Stimulated activated CD4-positive, alpha-beta T cell treated with anti-CD3 and anti-CD28 coated beads, Interleukin-12 subunit alpha, Interleukin-12 subunit beta, amount 100 ng/mL, for 24 hours (primary cell): ENCODE results near the gene MAP3K7CL.
A peak's percentile ranks its signal among the peaks of the same experiment; 100 is the strongest.

ENCODE experiments used
- DNase-seq, 2 experiments: peaks; one replicate each; pipeline ENCODE4 v3.0.0-alpha.2; 2020; ENCODE audit warnings: low read depth in 2 of 2

MAP3K7CL gene

GRCh38 chr21:29195981-29196669, 65.7 kb downstream of the MAP3K7CL start:
- DNase-seq, result peak; percentile 46 to 58

GRCh38 chr21:29196670-29197191, 66.3 kb downstream of the MAP3K7CL start:
- no peak for DNase-seq

DNA sequence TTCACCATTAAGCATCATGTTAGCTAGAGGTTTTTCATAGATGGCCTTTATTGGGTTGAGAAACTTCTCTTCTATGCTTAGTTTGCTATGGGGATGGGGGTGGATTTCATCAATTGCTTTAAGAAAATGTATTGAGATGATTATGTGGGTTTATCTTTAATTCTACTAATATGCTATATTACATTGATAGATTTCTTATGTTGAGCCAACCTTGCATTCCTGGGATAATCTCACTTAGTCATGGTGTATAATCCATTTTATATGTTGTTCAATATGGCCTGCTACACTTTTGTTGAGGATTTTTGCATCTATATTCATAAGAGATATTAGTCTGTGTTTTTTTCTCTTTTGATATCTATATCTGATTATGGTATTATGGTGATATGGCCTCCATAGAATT, 70.7 kb downstream of the MAP3K7CL start:
- no peak for DNase-seq

DNA sequence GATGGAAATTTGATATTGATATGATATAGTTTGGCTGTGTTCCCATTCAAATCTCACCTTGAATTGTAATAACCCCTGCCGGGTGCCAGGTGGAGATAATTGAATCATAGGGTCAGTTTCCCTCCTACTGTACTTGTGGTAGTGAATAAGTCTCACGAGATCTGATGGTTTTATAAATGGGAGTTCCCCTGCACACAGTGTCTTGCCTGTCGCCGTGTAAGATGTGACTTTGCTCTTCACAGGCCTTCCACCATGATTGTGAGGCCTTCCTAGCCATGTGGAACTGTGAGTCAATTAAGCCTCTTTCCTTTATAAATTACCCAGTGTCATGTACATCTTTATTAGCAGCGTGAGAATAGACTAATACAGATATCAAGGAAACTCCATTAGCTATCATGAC, 74.6 kb downstream of the MAP3K7CL start:
- DNase-seq, result no peak

DNA sequence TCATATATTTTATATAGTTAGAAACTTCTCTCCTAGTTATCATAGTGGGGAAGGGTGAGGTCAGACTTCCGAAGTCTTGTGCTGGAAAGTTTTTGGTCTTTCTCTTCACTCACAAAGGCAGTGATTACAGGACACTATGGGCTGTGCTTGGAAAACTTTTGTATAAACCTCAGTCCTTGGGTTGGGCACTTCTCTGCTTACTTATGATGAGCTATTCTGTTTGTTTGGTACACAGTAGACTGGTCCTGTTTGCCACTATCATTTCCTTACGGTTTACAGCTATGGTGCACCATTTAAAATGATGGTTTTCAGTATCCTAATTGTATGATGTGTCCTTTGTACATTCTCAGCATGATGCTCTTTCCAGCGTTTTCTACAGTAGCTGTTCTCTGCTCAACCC, 75.5 kb downstream of the MAP3K7CL start:
- DNase-seq, result no peak

GRCh38 chr21:29206445-29206844, 76.0 kb downstream of the MAP3K7CL start:
- DNase-seq, result no peak

DNA sequence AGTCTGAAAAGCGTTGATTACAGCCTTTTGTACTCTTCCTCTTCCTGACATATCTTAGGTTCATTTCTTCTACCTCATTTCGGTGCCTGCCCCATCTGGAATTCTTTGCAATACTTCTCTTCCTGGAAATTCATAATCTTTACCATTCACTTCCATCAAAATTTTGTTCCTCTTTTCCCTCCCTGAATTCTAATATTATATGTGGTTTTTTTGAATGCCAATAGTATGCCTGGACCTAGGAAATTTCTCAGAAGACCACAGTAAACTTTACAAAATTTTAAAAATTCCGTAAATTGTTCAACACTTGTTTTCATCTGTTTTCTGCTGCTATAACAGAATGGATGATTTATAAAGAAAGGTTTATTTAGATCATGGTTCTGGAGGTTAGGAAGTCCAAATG, 76.8 kb downstream of the MAP3K7CL start:
- no peak for DNase-seq

- DNase-seq, result no peak
These were observed 77.7 kb downstream of the MAP3K7CL start for GRCh38 chr21:29208044-29208681.

DNA sequence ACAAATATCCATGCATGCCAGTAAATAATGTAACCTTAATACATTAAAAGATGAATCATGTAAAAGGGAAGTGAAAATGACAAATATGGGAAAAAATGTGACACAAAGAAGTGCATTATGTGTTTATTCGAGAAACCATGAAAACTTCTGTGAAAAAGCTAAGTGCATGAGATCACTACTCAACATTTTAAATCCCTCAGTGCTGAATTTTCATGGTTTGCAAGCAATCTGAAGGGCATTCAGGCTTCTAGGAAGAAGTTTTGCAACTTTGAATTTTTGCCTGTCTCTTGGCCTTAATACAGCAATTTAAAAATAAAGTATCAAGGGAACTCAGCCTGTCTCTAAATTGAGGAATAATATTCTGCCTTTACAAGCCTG, 78.2 kb downstream of the MAP3K7CL start:
- DNase-seq, result no peak

DNA sequence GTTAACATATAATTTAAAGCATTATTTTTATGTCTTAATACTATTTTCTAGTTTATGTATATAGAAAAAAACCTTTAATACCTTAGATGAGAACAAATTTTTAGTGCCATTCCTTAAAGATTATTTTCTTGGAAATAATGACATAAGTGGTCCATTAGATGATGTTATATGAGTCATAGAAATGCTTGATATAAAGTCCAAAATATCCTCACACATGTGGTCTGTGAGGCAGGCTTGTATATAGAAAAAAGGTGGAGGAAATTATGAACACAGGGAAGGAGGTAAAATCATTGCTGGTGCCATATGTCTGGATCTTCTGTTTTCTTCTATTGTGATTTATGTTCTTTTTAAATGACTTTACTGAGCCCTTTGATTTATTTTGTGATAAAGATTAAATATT, 79.3 kb downstream of the MAP3K7CL start:
- DNase-seq, result no peak

GRCh38 chr21:29211205-29211604, 80.8 kb downstream of the MAP3K7CL start:
- DNase-seq, result no peak

- no peak for DNase-seq
These were observed 82.0 kb downstream of the MAP3K7CL start for GRCh38 chr21:29212446-29212845.

- DNase-seq, result no peak
These were observed 83.3 kb downstream of the MAP3K7CL start for GRCh38 chr21:29213513-29214385.

GRCh38 chr21:29215709-29216108, 85.3 kb downstream of the MAP3K7CL start:
- DNase-seq, result no peak

- DNase-seq, result no peak
These were observed 87.4 kb downstream of the MAP3K7CL start for GRCh38 chr21:29217818-29218291.

DNA sequence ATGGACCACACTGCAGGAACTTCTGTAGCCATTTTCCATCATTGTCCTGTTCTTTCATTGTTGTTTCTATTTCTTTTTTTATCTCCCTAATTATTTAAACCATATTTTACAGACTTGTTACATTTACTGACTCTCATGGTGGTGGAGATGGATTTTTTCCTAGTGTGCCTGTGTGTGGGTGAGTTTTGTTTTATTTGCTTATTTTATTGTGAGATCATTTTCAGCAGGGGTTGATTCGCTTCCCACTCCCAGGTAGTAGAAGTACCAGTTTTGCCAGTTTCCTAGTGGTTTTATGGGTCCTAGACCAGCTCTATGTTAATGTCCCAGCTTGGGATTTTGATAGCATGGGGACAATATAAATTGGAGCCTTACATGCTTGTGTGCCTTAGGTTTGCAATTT, 88.3 kb downstream of the MAP3K7CL start:
- no peak for DNase-seq

GRCh38 chr21:29219165-29219770, 88.8 kb downstream of the MAP3K7CL start:
- no peak for DNase-seq

- no peak for DNase-seq
These were observed 90.9 kb downstream of the MAP3K7CL start for GRCh38 chr21:29221253-29221744.

- DNase-seq, result no peak
These were observed 93.6 kb downstream of the MAP3K7CL start for GRCh38 chr21:29224006-29224405.
